Coronary artery (tissue), 2 donors: ENCODE measurements around the gene ZNF385B.

Experiments
- DNase-seq: peaks from one replicate; pipeline ENCODE4 v3.0.0-alpha.2; 2017; ENCODE audit warnings: low spot score
- H3K27ac ChIP-seq, 2 donors: fragments of 200-600 bp; sonication (generic); one replicate each; pipeline ENCODE4 v1.5.1; 2016 to 2019
- H3K4me3 ChIP-seq: fragments of 200-600 bp; sonication (generic); 2 replicates; pipeline ENCODE4 v1.5.1; 2016; ENCODE audit warnings: mild to moderate bottlenecking, moderate library complexity
- CTCF ChIP-seq: fragments of 200-600 bp; sonication (generic); IDR thresholded peaks from one replicate; pipeline ENCODE4 v1.5.1; 2019; ENCODE audit warnings: antibody characterized with exemption

Gene ZNF385B

GRCh38 chr2:179657068-179657595, 204.3 kb downstream of the ZNF385B start:
- TF ChIP-seq CTCF, result no peak
- no peak for DNase-seq
- H3K27ac ChIP-seq, result no peak overlapping the region
- H3K4me3 ChIP-seq, result no peak overlapping the region

- no peak overlapping the region for H3K4me3 ChIP-seq
- no peak for DNase-seq
- TF ChIP-seq CTCF, result no peak
- H3K27ac ChIP-seq, result no peak overlapping the region
These were observed 205.8 kb downstream of the ZNF385B start for GRCh38 chr2:179655627-179656026.

GRCh38 chr2:179654806-179655205, 206.6 kb downstream of the ZNF385B start:
- DNase-seq, result no peak

GRCh38 chr2:179652296-179652695, 209.1 kb downstream of the ZNF385B start:
- Histone ChIP-seq H3K4me3 (no peak overlapping the region), H3K27ac (no peak overlapping the region)
- no peak for TF ChIP-seq CTCF
- DNase-seq, result no peak

More at GRCh38 chr2:179654806-179655205, 206.6 kb downstream of the ZNF385B start:
- Histone ChIP-seq H3K27ac (no peak overlapping the region), H3K4me3 (no peak overlapping the region)
- no peak for TF ChIP-seq CTCF

GRCh38 chr2:179650420-179650819, 211.0 kb downstream of the ZNF385B start:
- Histone ChIP-seq H3K27ac (no peak overlapping the region), H3K4me3 (no peak overlapping the region)
- no peak for TF ChIP-seq CTCF
- no peak for DNase-seq

- TF ChIP-seq CTCF, result no peak
- no peak for DNase-seq
- Histone ChIP-seq H3K27ac (no peak overlapping the region), H3K4me3 (no peak overlapping the region)
These were observed 214.4 kb downstream of the ZNF385B start for GRCh38 chr2:179646862-179647587.

GRCh38 chr2:179646173-179646769, 215.1 kb downstream of the ZNF385B start:
- no peak for DNase-seq
- H3K4me3 ChIP-seq, result no peak overlapping the region
- H3K27ac ChIP-seq, result no peak overlapping the region
- no peak for TF ChIP-seq CTCF
